GM23248 (cell line): ENCODE results near the gene DNAJC1.

Source experiments
- EZH2 ChIP-seq: fragments of 200-600 bp; sonication (generic); IDR thresholded peaks from 2 replicates; pipeline ENCODE4 v1.6.1; 2018; ENCODE audit warnings: antibody characterized with exemption, mild to moderate bottlenecking; ENCODE audit not compliant: insufficient read depth, poor library complexity, severe bottlenecking
- EZH2phosphoT487 ChIP-seq: fragments of 200-600 bp; sonication (generic); IDR thresholded peaks from 2 replicates; pipeline ENCODE4 v1.6.1; 2018; ENCODE audit warnings: antibody characterized with exemption, moderate library complexity, mild to moderate bottlenecking, low read depth; ENCODE audit not compliant: insufficient read depth

DNA sequence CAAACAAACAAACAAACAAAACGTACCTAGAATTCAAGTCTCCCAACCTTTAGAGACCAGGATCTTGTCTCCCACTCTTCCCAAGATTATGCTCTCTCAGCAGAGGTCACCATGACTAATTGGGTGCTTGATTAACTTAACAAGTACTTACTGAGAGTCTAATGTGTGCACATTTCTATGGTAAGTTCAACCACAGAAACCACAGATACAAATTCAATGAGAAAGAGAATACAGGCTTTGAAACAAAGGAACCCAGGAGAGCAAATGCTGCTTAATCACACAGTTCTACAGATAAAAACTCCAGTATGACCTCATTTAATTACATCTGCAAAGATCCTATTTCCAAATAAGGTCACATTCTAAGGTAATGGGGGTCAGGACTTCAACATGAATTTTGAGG lies 142.8 kb downstream of the DNAJC1 start:
- no peak for TF ChIP-seq EZH2
- no peak for TF ChIP-seq EZH2phosphoT487
